ENCODE results near the gene UGT1A9. TPM values are rescaled to one million over a fixed set of nuclear protein-coding genes. Genes with fewer than 3 reads are reported as not detected.

Gene UGT1A9
- total RNA-seq, 1 experiment from 2014 or later = not detected

- no peaks in the 10 kb centered on the region for H3K36me3 Mint-ChIP-seq (ENCODE audit: insufficient read depth, unreplicated experiment)
- DNase-seq (ENCODE audit: unreplicated experiment) = no peak
- intact Hi-C loops (cut with micrococcal nuclease) = no loop called here
- POLR2A ChIA-PET = no interaction called here
- no TSS peak for BruUV-seq (replicated peaks)
- H3K9me3 Mint-ChIP-seq (ENCODE audit: unreplicated experiment) = no peaks in the 10 kb centered on the region
- CTCF ChIA-PET = interaction anchor here (0.6 to 0.7 kb wide), 3 partner anchors 79 to 751 kb away, joined by 3 read pairs; no protein-coding TSS in a partner anchor
- peaks cover 11% of the 10 kb centered on the region for H3K4me1 Mint-ChIP-seq (ENCODE audit: insufficient read depth, unreplicated experiment)
- no peak overlapping the region for H3K27ac Mint-ChIP-seq (ENCODE audit: low read depth, unreplicated experiment)
- no peak for TF ChIP-seq CTCF (IDR thresholded peaks at IDR 0.05; ENCODE audit: unreplicated experiment)
- peaks cover 10% of the 10 kb centered on the region for H3K27me3 Mint-ChIP-seq (ENCODE audit: insufficient read depth, unreplicated experiment)
- H3K4me3 Mint-ChIP-seq (ENCODE audit: unreplicated experiment) = no peak overlapping the region
Measured at GRCh38 chr2:233796254-233796653, 124.6 kb downstream of the UGT1A9 start.

- no peak for TF ChIP-seq CTCF (IDR thresholded peaks at IDR 0.05; ENCODE audit: unreplicated experiment)
- no peak overlapping the region for H3K4me3 Mint-ChIP-seq (ENCODE audit: unreplicated experiment)
- H3K27me3 Mint-ChIP-seq (ENCODE audit: insufficient read depth, unreplicated experiment) = peaks cover 10% of the 10 kb centered on the region
- intact Hi-C loops (cut with micrococcal nuclease) = no loop called here
- no TSS peak for BruUV-seq (replicated peaks)
- POLR2A ChIA-PET = no interaction called here
- DNase-seq (ENCODE audit: unreplicated experiment) = no peak
- CTCF ChIA-PET = interaction anchor here (0.7 to 1.1 kb wide), 2 partner anchors 40 to 389 kb away, joined by 3 read pairs; no protein-coding TSS in a partner anchor
- H3K27ac Mint-ChIP-seq (ENCODE audit: low read depth, unreplicated experiment) = no peak overlapping the region
- peaks cover 13% of the 10 kb centered on the region for H3K4me1 Mint-ChIP-seq (ENCODE audit: insufficient read depth, unreplicated experiment)
- H3K36me3 Mint-ChIP-seq (ENCODE audit: insufficient read depth, unreplicated experiment) = no peaks in the 10 kb centered on the region
- no peaks in the 10 kb centered on the region for H3K9me3 Mint-ChIP-seq (ENCODE audit: unreplicated experiment)
Measured at GRCh38 chr2:233798335-233799086, 126.8 kb downstream of the UGT1A9 start.

GRCh38 chr2:233799087-233799665 is 127.5 kb downstream of the UGT1A9 start:
- Mint-ChIP-seq H3K4me3 (ENCODE audit: unreplicated experiment) (no peak overlapping the region), H3K9me3 (ENCODE audit: unreplicated experiment) (no peaks in the 10 kb centered on the region), H3K27ac (ENCODE audit: low read depth, unreplicated experiment) (no peak overlapping the region), H3K36me3 (ENCODE audit: insufficient read depth, unreplicated experiment) (no peaks in the 10 kb centered on the region), H3K4me1 (ENCODE audit: insufficient read depth, unreplicated experiment) (peaks cover 13% of the 10 kb centered on the region), H3K27me3 (ENCODE audit: insufficient read depth, unreplicated experiment) (peaks cover 10% of the 10 kb centered on the region)
- intact Hi-C loops (cut with micrococcal nuclease) = no loop called here
- ChIA-PET POLR2A (no interaction called here), CTCF (interaction anchor here (1.1 kb wide), 1 partner anchor 41 kb away, joined by 3 read pairs; no protein-coding TSS in a partner anchor)
- BruUV-seq (replicated peaks) = no TSS peak
- no peak for DNase-seq (ENCODE audit: unreplicated experiment)
- TF ChIP-seq CTCF (IDR thresholded peaks at IDR 0.05; ENCODE audit: unreplicated experiment) = no peak

GRCh38 chr2:233799716-233800115 is 128.0 kb downstream of the UGT1A9 start:
- H3K4me3 Mint-ChIP-seq (ENCODE audit: unreplicated experiment) = no peak overlapping the region
- H3K4me1 Mint-ChIP-seq (ENCODE audit: insufficient read depth, unreplicated experiment) = peaks cover 13% of the 10 kb centered on the region
- ChIA-PET POLR2A (no interaction called here), CTCF (no interaction called here)
- intact Hi-C loops (cut with micrococcal nuclease) = no loop called here
- H3K27ac Mint-ChIP-seq (ENCODE audit: low read depth, unreplicated experiment) = no peak overlapping the region
- no peaks in the 10 kb centered on the region for H3K36me3 Mint-ChIP-seq (ENCODE audit: insufficient read depth, unreplicated experiment)
- no peaks in the 10 kb centered on the region for H3K9me3 Mint-ChIP-seq (ENCODE audit: unreplicated experiment)
- H3K27me3 Mint-ChIP-seq (ENCODE audit: insufficient read depth, unreplicated experiment) = peaks cover 10% of the 10 kb centered on the region
- DNase-seq (ENCODE audit: unreplicated experiment) = no peak
- no TSS peak for BruUV-seq (replicated peaks)
- no peak for TF ChIP-seq CTCF (IDR thresholded peaks at IDR 0.05; ENCODE audit: unreplicated experiment)
